Liver (tissue), 3 donors: Measurements from ENCODE around the gene PAX6.

Source experiments
- ATF3 ChIP-seq: IDR thresholded peaks from 2 replicates; pipeline ENCODE4 v1.6.1; 2016; ENCODE audit warnings: antibody characterized with exemption
- CTCF ChIP-seq: fragments of 150-350 bp; IDR thresholded peaks from 2 replicates; pipeline ENCODE4 v1.5.1; 2017; ENCODE audit warnings: improper control_type of control experiment, low read depth, low read length; ENCODE audit not compliant: missing input control
- EGR1 ChIP-seq, 2 donors: IDR thresholded peaks; 2 replicates each; pipeline ENCODE4 v1.6.1; 2016 to 2018; ENCODE audit warnings: antibody characterized with exemption in 2 of 2, low read depth in 2 of 2
- GABPA ChIP-seq, 2 donors: IDR thresholded peaks in 1 of 2; conservative IDR thresholded peaks in 1 of 2; 2 replicates each; pipeline ENCODE4 v1.6.1; 2016; ENCODE audit warnings: antibody characterized with exemption in 2 of 2, mild to moderate bottlenecking in 1 of 2, moderate library complexity in 1 of 2
- RAD21 ChIP-seq, 2 donors: IDR thresholded peaks; 2 replicates each; pipeline ENCODE4 v1.6.1; 2016; ENCODE audit warnings: antibody characterized with exemption in 2 of 2, mild to moderate bottlenecking in 2 of 2
- TAF1 ChIP-seq: conservative IDR thresholded peaks from 2 replicates; pipeline ENCODE4 v1.6.1; 2016; ENCODE audit warnings: antibody characterized with exemption, mild to moderate bottlenecking
- YY1 ChIP-seq: IDR thresholded peaks from 2 replicates; pipeline ENCODE4 v1.6.1; 2016; ENCODE audit warnings: antibody characterized with exemption, mild to moderate bottlenecking
- donor health status: healthy.
- donor health status: healthy.

DNA sequence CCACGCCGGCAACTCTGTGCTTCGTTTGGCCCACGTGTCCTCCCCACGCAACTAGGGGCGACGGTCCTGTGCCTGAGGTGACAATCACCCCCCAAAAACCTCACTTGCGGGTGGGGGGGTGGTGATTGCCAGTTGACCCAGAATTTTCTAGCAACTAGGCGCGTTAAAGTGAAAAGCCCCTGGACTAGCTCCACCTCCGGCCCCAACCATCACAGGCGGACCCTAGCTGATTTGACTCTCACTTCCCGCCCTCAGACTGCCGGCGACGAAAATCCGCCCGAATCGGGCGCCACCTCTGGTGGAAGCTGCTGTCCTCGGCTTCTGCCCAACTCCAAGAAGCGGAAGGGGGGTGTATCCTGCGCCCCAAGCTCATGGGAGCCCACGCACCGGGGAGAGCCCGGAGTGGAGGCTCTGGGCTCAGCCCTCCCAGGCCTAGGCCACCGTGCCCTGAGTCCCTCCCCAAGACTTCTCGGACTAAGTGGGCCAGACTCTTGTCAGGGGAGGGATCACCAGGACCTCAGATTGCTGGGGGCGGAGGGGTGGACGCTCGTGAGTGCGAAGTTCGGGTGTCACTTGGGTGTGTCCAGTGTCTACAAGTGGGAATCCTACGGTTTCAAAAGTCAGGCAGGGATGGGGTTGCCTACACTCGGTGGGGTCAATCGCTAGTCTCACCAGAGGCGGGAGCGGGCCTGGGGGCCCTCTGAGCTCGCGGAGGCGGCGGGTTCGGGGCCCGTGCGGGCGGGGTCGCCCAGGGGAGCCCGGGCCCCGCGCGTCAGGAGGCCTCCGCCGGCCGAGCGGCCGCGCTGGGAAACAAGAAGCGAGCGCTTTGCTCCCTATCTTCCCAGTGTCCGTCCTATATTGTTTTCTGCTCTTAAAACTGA is 12.3 kb downstream of the PAX6 start:
- TF ChIP-seq CTCF (no peak), GABPA (IDR thresholded peaks at IDR 0.05 in 1 of 2, conservative IDR thresholded peaks at IDR 0.05 in 1 of 2) (no peak), YY1 (no peak), RAD21 (IDR thresholded peaks at IDR 0.05) (no peak), EGR1 (IDR thresholded peaks at IDR 0.05; ENCODE audit: low read depth in 2 of 2) (no peak), ATF3 (no peak), TAF1 (no peak)
